Measurements from ENCODE around the gene SUN3.

DNA sequence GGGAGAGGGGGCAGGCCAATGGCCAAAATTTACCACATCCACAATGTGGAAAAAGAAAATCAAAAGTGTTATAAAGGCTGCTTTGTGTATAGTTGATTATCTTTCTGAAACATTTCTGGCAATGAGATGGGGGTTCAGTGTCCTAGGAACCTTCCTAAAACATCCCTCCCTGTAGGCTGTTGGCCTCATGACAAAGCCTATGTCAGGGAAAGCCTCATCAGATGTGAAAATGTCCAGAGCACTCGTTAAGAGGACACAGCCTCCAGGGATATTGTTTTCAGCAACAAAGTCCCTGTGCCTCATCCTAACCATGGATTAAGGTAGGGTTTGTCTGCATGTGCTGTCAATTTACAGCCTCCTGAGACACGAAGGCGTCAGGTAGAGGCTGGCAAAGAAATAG, 17.0 kb downstream of the SUN3 start:
- TF ChIP-seq, protein P1, sequence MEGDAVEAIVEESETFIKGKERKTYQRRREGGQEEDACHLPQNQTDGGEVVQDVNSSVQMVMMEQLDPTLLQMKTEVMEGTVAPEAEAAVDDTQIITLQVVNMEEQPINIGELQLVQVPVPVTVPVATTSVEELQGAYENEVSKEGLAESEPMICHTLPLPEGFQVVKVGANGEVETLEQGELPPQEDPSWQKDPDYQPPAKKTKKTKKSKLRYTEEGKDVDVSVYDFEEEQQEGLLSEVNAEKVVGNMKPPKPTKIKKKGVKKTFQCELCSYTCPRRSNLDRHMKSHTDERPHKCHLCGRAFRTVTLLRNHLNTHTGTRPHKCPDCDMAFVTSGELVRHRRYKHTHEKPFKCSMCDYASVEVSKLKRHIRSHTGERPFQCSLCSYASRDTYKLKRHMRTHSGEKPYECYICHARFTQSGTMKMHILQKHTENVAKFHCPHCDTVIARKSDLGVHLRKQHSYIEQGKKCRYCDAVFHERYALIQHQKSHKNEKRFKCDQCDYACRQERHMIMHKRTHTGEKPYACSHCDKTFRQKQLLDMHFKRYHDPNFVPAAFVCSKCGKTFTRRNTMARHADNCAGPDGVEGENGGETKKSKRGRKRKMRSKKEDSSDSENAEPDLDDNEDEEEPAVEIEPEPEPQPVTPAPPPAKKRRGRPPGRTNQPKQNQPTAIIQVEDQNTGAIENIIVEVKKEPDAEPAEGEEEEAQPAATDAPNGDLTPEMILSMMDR (IDR thresholded peaks at IDR 0.05): no peak
- TF ChIP-seq POLR2A (IDR thresholded peaks at IDR 0.05): no peak

Data from vagina (tissue), 2 donors.